ENCODE measurements around the gene VWF. TPM values are rescaled to one million over a fixed set of nuclear protein-coding genes. Genes with fewer than 3 reads are reported as not detected.
A peak's percentile ranks its signal among the peaks of the same experiment; 100 is the strongest.

VWF gene
- total and polyA plus RNA-seq, 12 donors = 104 to 480 (median 253) TPM

GRCh38 chr12:5944053-5944452, 180.4 kb downstream of the VWF start:
- WGBS, 2 donors = 86 to 88% methylated on average over 8 of the region's 8 CpGs
- H3K27me3 ChIP-seq = peaks cover 0 to 65% (median 41%) of the 10 kb centered on the region in 7 donors

GRCh38 chr12:5941907-5942306, 182.6 kb downstream of the VWF start:
- TF ChIP-seq CTCF (IDR thresholded peaks at IDR 0.05) = no peak
- Histone ChIP-seq H3K4me3 (no peak overlapping the region), H3K36me3 (peaks cover 0 to 81% (median 7%) of the 10 kb centered on the region in 9 donors), H3K27ac (no peak overlapping the region), H3K9me3 (peaks cover 0 to 2% (median 0%) of the 10 kb centered on the region in 11 donors), H3K4me1 (peaks cover 0 to 18% (median 8%) of the 10 kb centered on the region in 9 donors), H3K27me3 (peaks cover 0 to 47% (median 39%) of the 10 kb centered on the region in 7 donors)
- ATAC-seq = peak in 1 of 8 donors; percentile 56
- WGBS, 2 donors = 63 to 68% methylated on average over 3 of the region's 3 CpGs
- intact Hi-C loops (cut with DNase I) = no loop called here
- DNase-seq = no peak

More at GRCh38 chr12:5944053-5944452, 180.4 kb downstream of the VWF start:
- TF ChIP-seq CTCF (IDR thresholded peaks at IDR 0.05) = no peak
- ATAC-seq (no peak), DNase-seq (no peak)
- Histone ChIP-seq H3K36me3 (peaks cover 0 to 88% (median 7%) of the 10 kb centered on the region in 9 donors), H3K27ac (no peak overlapping the region), H3K4me1 (peaks cover 0 to 18% (median 8%) of the 10 kb centered on the region in 9 donors), H3K4me3 (no peak overlapping the region), H3K9me3 (no peaks in the 10 kb centered on the region)
- intact Hi-C loops (cut with DNase I) = no loop called here

GRCh38 chr12:5927732-5928516, 196.5 kb downstream of the VWF start:
- H3K27me3 ChIP-seq = peaks cover 0 to 11% (median 0%) of the 10 kb centered on the region in 7 donors
- ATAC-seq = peak in 2 of 8 donors; percentile 14 to 32
- no peak for TF ChIP-seq CTCF (IDR thresholded peaks at IDR 0.05)
- 68 to 76% methylated on average over 4 of the region's 4 CpGs for WGBS, 2 donors
- no peak for DNase-seq
- H3K9me3 ChIP-seq = no peaks in the 10 kb centered on the region
- intact Hi-C loops (cut with DNase I) = no loop called here
- no peaks in the 10 kb centered on the region for H3K4me1 ChIP-seq
- H3K27ac ChIP-seq = no peak overlapping the region
- H3K36me3 ChIP-seq = peaks cover 0 to 25% (median 0%) of the 10 kb centered on the region in 9 donors
- no peak overlapping the region for H3K4me3 ChIP-seq

DNA sequence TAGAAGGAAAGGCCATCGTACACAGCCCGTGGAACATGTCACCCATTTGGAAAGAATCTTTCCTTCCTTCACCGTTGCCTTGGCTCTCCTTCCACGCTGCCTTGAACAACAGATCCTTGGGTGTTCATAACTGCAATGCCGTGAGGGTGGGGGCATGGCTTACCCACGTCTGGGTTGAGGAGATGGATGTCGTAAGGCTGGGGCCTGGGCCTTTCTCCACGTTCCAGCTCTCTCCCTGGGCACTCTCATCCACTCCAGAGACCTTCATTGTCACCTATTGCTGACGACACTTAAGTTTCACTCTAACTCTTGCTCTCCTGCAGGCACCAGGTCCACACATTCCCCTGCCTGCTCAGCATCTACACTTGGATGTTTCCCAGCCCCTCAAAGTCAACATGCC, 198.8 kb downstream of the VWF start:
- peaks cover 0 to 45% (median 0%) of the 10 kb centered on the region in 9 donors for H3K36me3 ChIP-seq
- 64 to 81% methylated on average over 9 of the region's 9 CpGs for WGBS, 2 donors
- H3K9me3 ChIP-seq = no peaks in the 10 kb centered on the region
- DNase-seq = no peak
- H3K27me3 ChIP-seq = peaks cover 0 to 11% (median 0%) of the 10 kb centered on the region in 7 donors
- no peaks in the 10 kb centered on the region for H3K4me1 ChIP-seq
- peak in 2 of 8 donors; percentile 19 to 21 for ATAC-seq
- no peak overlapping the region for H3K4me3 ChIP-seq
- intact Hi-C loops (cut with DNase I) = no loop called here
- no peak for TF ChIP-seq CTCF (IDR thresholded peaks at IDR 0.05)
- no peak overlapping the region for H3K27ac ChIP-seq
